ENCODE results near the gene ESR1.

GRCh38 chr6:152046118-152046517 is 238.6 kb downstream of the ESR1 start:
- no peak for TF ChIP-seq EZH2 (IDR thresholded peaks at IDR 0.05; ENCODE audit: borderline replicate concordance, low read depth, low read length)
- TF ChIP-seq ZNF57 (CRISPR knock-in tag; IDR thresholded peaks at IDR 0.05), result no peak
- no peak for TF ChIP-seq POLR2A (conservative IDR thresholded peaks at IDR 0.05)
- no peak for TF ChIP-seq ESRRA (IDR thresholded peaks at IDR 0.05; ENCODE audit: borderline replicate concordance, low read depth)
- no peak for TF ChIP-seq IRF9 (tag; IDR thresholded peaks at IDR 0.05)
- no peak for TF ChIP-seq RAD21 (CRISPR knock-in tag; conservative IDR thresholded peaks at IDR 0.05 in 1 of 2, IDR thresholded peaks at IDR 0.05 in 1 of 2)
- TF ChIP-seq NFE2L1 (tag; IDR thresholded peaks at IDR 0.05; ENCODE audit: borderline replicate concordance, low read depth), result no peak
- no peak for TF ChIP-seq MYNN (IDR thresholded peaks at IDR 0.05)
- no peak for TF ChIP-seq MYNN (CRISPR knock-in tag; IDR thresholded peaks at IDR 0.05)
- no peak for TF ChIP-seq MTF1 (CRISPR knock-in tag; IDR thresholded peaks at IDR 0.05; ENCODE audit: borderline replicate concordance)
- no peak for TF ChIP-seq ZNF384 (IDR thresholded peaks at IDR 0.05; ENCODE audit: low read depth, low read length)
